IMR-90 (cell line): ENCODE measurements around the gene ZNF618. TPM values are rescaled to one million over a fixed set of nuclear protein-coding genes. Genes with fewer than 3 reads are reported as not detected.

Experiments used
- ATAC-seq: fragments of 200-7000 bp; cut with Tn5 transposase; 2 replicates; pipeline ENCODE4 v1.9.1; 2020; ENCODE audit warnings: low read depth, mild to moderate bottlenecking, moderate library complexity
- BruUV-seq: library from RNA; stranded (reverse); fragments of 400-500 nt; replicated peaks from 2 replicates; lab custom pipeline; 2021; lab: Mats Ljungman, UMichigan
- CTCF ChIA-PET: fragments of 300-600 bp; formaldehyde crosslinking; extraction: SDS; loops from one replicate; lab custom pipeline; 2021; ENCODE audit warnings: antibody characterized with exemption; lab: Yijun Ruan, JAX
- POLR2A ChIA-PET: fragments of 300-600 bp; sonication (Branson Sonifier 250); formaldehyde crosslinking; loops from one replicate; lab custom pipeline; 2022; ENCODE audit warnings: antibody characterized with exemption; ENCODE audit not compliant: unreplicated experiment; lab: Charles Lee
- DNase-seq: peaks from one replicate; pipeline ENCODE4 v3.0.0; 2013
- H2AFZ ChIP-seq: replicated peaks from 2 replicates; pipeline ENCODE3; 2013; ENCODE audit warnings: low read length, mild to moderate bottlenecking; ENCODE audit not compliant: poor library complexity
- H2AK5ac ChIP-seq: 2 replicates; pipeline ENCODE4 v1.6.1; 2013; ENCODE audit warnings: low read depth, low read length, inconsistent platforms
- H2AK9ac ChIP-seq: replicated peaks from 2 replicates; pipeline ENCODE3; 2013; ENCODE audit warnings: mild to moderate bottlenecking, low read depth, low read length, moderate library complexity; ENCODE audit not compliant: poor library complexity
- H2BK120ac ChIP-seq: 2 replicates; pipeline ENCODE4 v1.6.1; 2013; ENCODE audit warnings: low read depth, low read length, inconsistent platforms
- H2BK15ac ChIP-seq: 3 replicates; pipeline ENCODE4 v1.6.1; 2013; ENCODE audit warnings: low read depth, low read length, inconsistent platforms
- H2BK20ac ChIP-seq: 2 replicates; pipeline ENCODE4 v1.6.1; 2013; ENCODE audit warnings: low read depth, mild to moderate bottlenecking, inconsistent platforms, low read length, moderate library complexity
- H2BK5ac ChIP-seq: 2 replicates; pipeline ENCODE4 v1.6.1; 2013; ENCODE audit warnings: mild to moderate bottlenecking, low read depth, low read length, inconsistent platforms; ENCODE audit not compliant: poor library complexity, severe bottlenecking
- H3K14ac ChIP-seq: replicated peaks from 2 replicates; pipeline ENCODE4 v1.6.1; 2013; ENCODE audit warnings: low read depth, low read length, inconsistent platforms
- H3K18ac ChIP-seq: 2 replicates; pipeline ENCODE4 v1.6.1; 2013; ENCODE audit warnings: low read depth, low read length, control low read depth
- H3K23ac ChIP-seq: 2 replicates; pipeline ENCODE4 v1.6.1; 2013; ENCODE audit warnings: low read depth, low read length, inconsistent platforms
- H3K27ac ChIP-seq: 2 replicates; pipeline ENCODE4 v1.5.1; 2013; ENCODE audit warnings: mild to moderate bottlenecking, control low read depth, low read length; ENCODE audit not compliant: insufficient read depth
- H3K27me3 ChIP-seq: 2 replicates; pipeline ENCODE4 v1.6.1; 2013; ENCODE audit warnings: low read length; ENCODE audit not compliant: control insufficient read depth, insufficient read depth
- H3K36me3 ChIP-seq: 2 replicates; pipeline ENCODE4 v1.6.1; 2013; ENCODE audit warnings: low read length, mixed read lengths; ENCODE audit not compliant: control insufficient read depth, insufficient read depth
- H3K4ac ChIP-seq: 2 replicates; pipeline ENCODE4 v1.6.1; 2013; ENCODE audit warnings: low read depth, low read length, inconsistent platforms
- H3K4me1 ChIP-seq: 2 replicates; pipeline ENCODE4 v1.6.1; 2013; ENCODE audit warnings: low read length, mixed read lengths; ENCODE audit not compliant: control insufficient read depth, insufficient read depth
- H3K4me2 ChIP-seq: 2 replicates; pipeline ENCODE4 v1.6.1; 2013; ENCODE audit warnings: low read depth, mild to moderate bottlenecking, control low read depth, low read length, moderate library complexity
- H3K4me3 ChIP-seq: 2 replicates; pipeline ENCODE4 v1.5.1; 2013; ENCODE audit warnings: low read depth, mild to moderate bottlenecking, control low read depth, low read length, moderate library complexity; ENCODE audit not compliant: insufficient read depth
- H3K56ac ChIP-seq: 2 replicates; pipeline ENCODE4 v1.6.1; 2013; ENCODE audit warnings: low read length, inconsistent platforms; ENCODE audit not compliant: insufficient read depth; ENCODE audit errors: extremely low read depth
- H3K79me1 ChIP-seq, 2 experiments: 2 replicates each; pipeline ENCODE4 v1.6.1; 2013; ENCODE audit warnings: low read length in 2 of 2, inconsistent platforms in 1 of 2, low read depth in 1 of 2
- H3K9ac ChIP-seq: 2 replicates; pipeline ENCODE4 v1.6.1; 2013; ENCODE audit warnings: low read depth, low read length, control low read depth
- H3K9me1 ChIP-seq: 2 replicates; pipeline ENCODE4 v1.6.1; 2013; ENCODE audit warnings: low read length, inconsistent platforms; ENCODE audit not compliant: insufficient read depth
- H3K9me3 ChIP-seq: 2 replicates; pipeline ENCODE4 v1.6.1; 2013; ENCODE audit warnings: low read length; ENCODE audit not compliant: control insufficient read depth, insufficient read depth
- H4K20me1 ChIP-seq: 2 replicates; pipeline ENCODE4 v1.6.1; 2013; ENCODE audit warnings: low read length, inconsistent platforms; ENCODE audit not compliant: insufficient read depth
- H4K5ac ChIP-seq: 2 replicates; pipeline ENCODE4 v1.6.1; 2013; ENCODE audit warnings: mild to moderate bottlenecking, low read depth, low read length, control low read depth
- H4K8ac ChIP-seq, 2 experiments: 2 replicates each; pipeline ENCODE4 v1.6.1; 2013; ENCODE audit warnings: low read depth in 2 of 2, low read length in 2 of 2, control low read depth in 1 of 2, inconsistent platforms in 1 of 2
- H4K91ac ChIP-seq: 2 replicates; pipeline ENCODE4 v1.6.1; 2013; ENCODE audit warnings: low read depth, low read length, inconsistent platforms; ENCODE audit not compliant: insufficient read depth
- BHLHE40 ChIP-seq: fragments of 150-350 bp; IDR thresholded peaks from 2 replicates; pipeline ENCODE4 v1.6.1; 2016; ENCODE audit warnings: mild to moderate bottlenecking, low read depth, low read length
- CEBPB ChIP-seq: IDR thresholded peaks from 2 replicates; pipeline ENCODE4 v1.6.1; 2012; ENCODE audit warnings: low read depth, low read length, improper control_type of control experiment
- CHD1 ChIP-seq: IDR thresholded peaks from 2 replicates; pipeline ENCODE4 v1.6.1; 2012; ENCODE audit warnings: low read depth, low read length, improper control_type of control experiment
- CTCF ChIP-seq: conservative IDR thresholded peaks from 2 replicates; pipeline ENCODE4 v1.5.1; 2012; ENCODE audit warnings: mild to moderate bottlenecking, low read depth, low read length, improper control_type of control experiment
- ELK1 ChIP-seq: fragments of 150-350 bp; IDR thresholded peaks from 2 replicates; pipeline ENCODE4 v1.6.1; 2016; ENCODE audit warnings: low read depth, mild to moderate bottlenecking, low read length, moderate library complexity, borderline replicate concordance
- FOS ChIP-seq: fragments of 150-350 bp; IDR thresholded peaks from 2 replicates; pipeline ENCODE4 v1.6.1; 2016; ENCODE audit warnings: low read depth, low read length
- MAFK ChIP-seq: IDR thresholded peaks from 2 replicates; pipeline ENCODE4 v1.6.1; 2012; ENCODE audit warnings: low read depth, low read length, improper control_type of control experiment
- MAZ ChIP-seq: IDR thresholded peaks from 2 replicates; pipeline ENCODE4 v1.6.1; 2012; ENCODE audit warnings: low read depth, mild to moderate bottlenecking, low read length, improper control_type of control experiment, moderate library complexity, borderline replicate concordance
- MXI1 ChIP-seq: IDR thresholded peaks from 2 replicates; pipeline ENCODE4 v1.6.1; 2012; ENCODE audit warnings: low read depth, mild to moderate bottlenecking, low read length, moderate library complexity, borderline replicate concordance
- NFE2L2 ChIP-seq: fragments of 150-350 bp; IDR thresholded peaks from 2 replicates; pipeline ENCODE4 v1.6.1; 2016; ENCODE audit warnings: low read depth, mild to moderate bottlenecking, low read length
- POLR2A ChIP-seq: IDR thresholded peaks from 2 replicates; pipeline ENCODE4 v1.6.1; 2012; ENCODE audit warnings: mild to moderate bottlenecking, low read depth, low read length
- RCOR1 ChIP-seq: IDR thresholded peaks from 2 replicates; pipeline ENCODE4 v1.6.1; 2012; ENCODE audit warnings: mild to moderate bottlenecking, low read length, improper control_type of control experiment; ENCODE audit not compliant: insufficient replicate concordance
- RFX5 ChIP-seq: IDR thresholded peaks from 2 replicates; pipeline ENCODE4 v1.8.0; 2012; ENCODE audit warnings: low read depth, mild to moderate bottlenecking, low read length, moderate library complexity
- SMC3 ChIP-seq: fragments of 150-350 bp; IDR thresholded peaks from 2 replicates; pipeline ENCODE4 v1.6.1; 2016; ENCODE audit warnings: low read depth, mild to moderate bottlenecking, antibody characterized with exemption, low read length, moderate library complexity
- USF2 ChIP-seq: fragments of 150-350 bp; IDR thresholded peaks from 2 replicates; pipeline ENCODE4 v1.6.1; 2017; ENCODE audit warnings: mild to moderate bottlenecking, antibody characterized with exemption, low read length, low read depth
- WGBS, 2 experiments: methylation state at CpG; one replicate each; pipeline versions ENCODE4 v1.1.5 to v1.1.7; 2013; ENCODE audit warnings: missing lambda C conversion rate in 2 of 2; ENCODE audit not compliant: insufficient read length in 1 of 2; ENCODE audit errors: extremely low coverage in 2 of 2; 5-methylcytosine and 5-hydroxymethylcytosine counted together
- dilution Hi-C: fragments of 300-500 bp; cut with HindIII; formaldehyde crosslinking; loops from one replicate; pipeline ENCODE4 v1.14.3; 2018; ENCODE audit warnings: low sequenced_read_pairs; ENCODE audit not compliant: unreplicated experiment
- in situ Hi-C: fragments of 300-500 bp; cut with MboI; formaldehyde crosslinking; loops from 3 replicates; pipeline ENCODE4 v1.14.3; 2019; ENCODE audit warnings: low sequenced_read_pairs, inconsistent platforms, mixed read lengths
- intact Hi-C: fragments of 100-400 bp; cut with micrococcal nuclease; formaldehyde crosslinking; loops from 2 replicates; pipeline ENCODE4 v1.10.0; 2022
- polyA plus RNA-seq, 3 experiments: library from polyadenylated mRNA; depleted of rRNA; stranded (reverse); fragments of >200 nt; gene quantifications; 2 replicates each; pipeline ENCODE4 v1.2.3, GENCODE V29; 2012; ENCODE audit warnings: low replicate concordance in 1 of 3
- total RNA-seq: library from RNA; depleted of rRNA; stranded (reverse); fragments of >200 nt; gene quantifications from 2 replicates; pipeline ENCODE4 v1.2.3, GENCODE V29; 2012

ZNF618 gene
- total and polyA plus RNA-seq, 2 of the 4 experiments (the other 2 are of a cell fraction): 8.2 to 9.4 TPM

- dilution Hi-C loops: no loop called here
- no peaks in the 10 kb centered on the region for H3K27me3 ChIP-seq
- H3K14ac ChIP-seq: no peak overlapping the region
- H2BK120ac ChIP-seq: no peak overlapping the region
- no peak for TF ChIP-seq CHD1
- no peak for TF ChIP-seq CTCF
- no peak for TF ChIP-seq MAFK
- no peak for TF ChIP-seq USF2
- TF ChIP-seq NFE2L2: no peak
- no peak for TF ChIP-seq BHLHE40
- TF ChIP-seq FOS: no peak
- no peak for TF ChIP-seq SMC3
- TF ChIP-seq MXI1: no peak
- no peak for TF ChIP-seq RCOR1
- no peak for TF ChIP-seq MAZ
- TF ChIP-seq RFX5: no peak
- TF ChIP-seq CEBPB: no peak
- TF ChIP-seq ELK1: no peak
- no peak for TF ChIP-seq POLR2A
- peaks cover 42% of the 10 kb centered on the region for H3K36me3 ChIP-seq
- in situ Hi-C loops: no loop called here
- H3K18ac ChIP-seq: no peak overlapping the region
- H3K56ac ChIP-seq: no peak overlapping the region
- POLR2A ChIA-PET: no interaction called here
- no peak overlapping the region for H2AK5ac ChIP-seq
- no peak overlapping the region for H3K23ac ChIP-seq
- H4K8ac ChIP-seq: no peak overlapping the region
- no peak overlapping the region for H3K4ac ChIP-seq
- 77% methylated on average over 9 of the region's 19 CpGs; no CpG with 5 or more reads in 1 of the 2 experiments for WGBS, 2 experiments
- H2BK15ac ChIP-seq: no peak overlapping the region
- ATAC-seq: no peak
- no peak overlapping the region for H3K4me2 ChIP-seq
- no TSS peak for BruUV-seq
- H3K79me1 ChIP-seq: no peaks in the 10 kb centered on the region; a peak in 1 of 4 replicates
- intact Hi-C loops: no loop called here
- H3K9ac ChIP-seq: no peak overlapping the region
- H2BK20ac ChIP-seq: no peak overlapping the region
- no peak overlapping the region for H2AK9ac ChIP-seq
- H3K27ac ChIP-seq: no peak overlapping the region
- H2BK5ac ChIP-seq: no peak overlapping the region
- DNase-seq: no peak
- no peak overlapping the region for H4K5ac ChIP-seq
- H3K9me1 ChIP-seq: no peaks in the 10 kb centered on the region
- H3K9me3 ChIP-seq: no peaks in the 10 kb centered on the region
- CTCF ChIA-PET: no interaction called here
- no peaks in the 10 kb centered on the region for H3K4me1 ChIP-seq
- no peak overlapping the region for H2AFZ ChIP-seq
- no peak overlapping the region for H4K91ac ChIP-seq
- no peaks in the 10 kb centered on the region for H4K20me1 ChIP-seq
- H3K4me3 ChIP-seq: no peak overlapping the region
Observed at GRCh38 chr9:114037961-114038723, 162.0 kb downstream of the ZNF618 start.
